Measurements from ENCODE around the gene GHR. TPM values are rescaled to one million over a fixed set of nuclear protein-coding genes. Genes with fewer than 3 reads are reported as not detected.

GHR gene
- polyA plus RNA-seq, 1 donor from 2014 or later = 0.31 TPM

DNA sequence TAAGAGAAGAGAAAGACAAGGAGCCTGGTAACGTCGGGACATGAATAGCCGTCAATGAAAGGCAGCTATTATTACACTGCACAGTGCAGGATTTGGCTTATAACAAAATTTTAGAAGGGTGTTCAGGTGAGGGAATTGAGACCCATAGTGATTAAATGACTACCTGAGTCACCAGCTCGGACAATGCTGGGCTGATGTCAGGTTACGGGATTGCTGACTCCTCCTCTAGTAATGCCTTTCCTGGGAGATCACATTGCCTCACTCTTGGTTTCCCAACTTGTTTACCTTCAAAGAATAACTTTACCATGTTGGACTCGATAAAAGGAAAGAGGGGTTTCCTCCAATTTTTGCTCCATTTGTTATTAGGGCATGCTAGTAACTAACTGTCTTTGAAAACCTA is 132.6 kb downstream of the GHR start:
- no peaks in the 10 kb centered on the region for H3K36me3 ChIP-seq (ENCODE audit: insufficient read depth, low read length)
- no peak for TF ChIP-seq SMC3 (conservative IDR thresholded peaks at IDR 0.05; ENCODE audit: poor library complexity)
- TF ChIP-seq TAF1 (IDR thresholded peaks at IDR 0.05; ENCODE audit: low read depth) = no peak
- TF ChIP-seq EZH2 (IDR thresholded peaks at IDR 0.05; ENCODE audit: borderline replicate concordance, insufficient read depth, low read length, poor library complexity, severe bottlenecking) = no peak
- no peak for TF ChIP-seq POLR2AphosphoS5 (IDR thresholded peaks at IDR 0.05)
- no peak for TF ChIP-seq MXI1 (conservative IDR thresholded peaks at IDR 0.05; ENCODE audit: poor library complexity, severe bottlenecking)
- no peak for TF ChIP-seq RAD21 (conservative IDR thresholded peaks at IDR 0.05)
- TF ChIP-seq EP300 (conservative IDR thresholded peaks at IDR 0.05; ENCODE audit: poor library complexity, severe bottlenecking) = no peak
- TF ChIP-seq, protein P1, sequence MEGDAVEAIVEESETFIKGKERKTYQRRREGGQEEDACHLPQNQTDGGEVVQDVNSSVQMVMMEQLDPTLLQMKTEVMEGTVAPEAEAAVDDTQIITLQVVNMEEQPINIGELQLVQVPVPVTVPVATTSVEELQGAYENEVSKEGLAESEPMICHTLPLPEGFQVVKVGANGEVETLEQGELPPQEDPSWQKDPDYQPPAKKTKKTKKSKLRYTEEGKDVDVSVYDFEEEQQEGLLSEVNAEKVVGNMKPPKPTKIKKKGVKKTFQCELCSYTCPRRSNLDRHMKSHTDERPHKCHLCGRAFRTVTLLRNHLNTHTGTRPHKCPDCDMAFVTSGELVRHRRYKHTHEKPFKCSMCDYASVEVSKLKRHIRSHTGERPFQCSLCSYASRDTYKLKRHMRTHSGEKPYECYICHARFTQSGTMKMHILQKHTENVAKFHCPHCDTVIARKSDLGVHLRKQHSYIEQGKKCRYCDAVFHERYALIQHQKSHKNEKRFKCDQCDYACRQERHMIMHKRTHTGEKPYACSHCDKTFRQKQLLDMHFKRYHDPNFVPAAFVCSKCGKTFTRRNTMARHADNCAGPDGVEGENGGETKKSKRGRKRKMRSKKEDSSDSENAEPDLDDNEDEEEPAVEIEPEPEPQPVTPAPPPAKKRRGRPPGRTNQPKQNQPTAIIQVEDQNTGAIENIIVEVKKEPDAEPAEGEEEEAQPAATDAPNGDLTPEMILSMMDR (IDR thresholded peaks at IDR 0.05; ENCODE audit: poor library complexity, severe bottlenecking) = no peak
- TF ChIP-seq, protein P2, sequence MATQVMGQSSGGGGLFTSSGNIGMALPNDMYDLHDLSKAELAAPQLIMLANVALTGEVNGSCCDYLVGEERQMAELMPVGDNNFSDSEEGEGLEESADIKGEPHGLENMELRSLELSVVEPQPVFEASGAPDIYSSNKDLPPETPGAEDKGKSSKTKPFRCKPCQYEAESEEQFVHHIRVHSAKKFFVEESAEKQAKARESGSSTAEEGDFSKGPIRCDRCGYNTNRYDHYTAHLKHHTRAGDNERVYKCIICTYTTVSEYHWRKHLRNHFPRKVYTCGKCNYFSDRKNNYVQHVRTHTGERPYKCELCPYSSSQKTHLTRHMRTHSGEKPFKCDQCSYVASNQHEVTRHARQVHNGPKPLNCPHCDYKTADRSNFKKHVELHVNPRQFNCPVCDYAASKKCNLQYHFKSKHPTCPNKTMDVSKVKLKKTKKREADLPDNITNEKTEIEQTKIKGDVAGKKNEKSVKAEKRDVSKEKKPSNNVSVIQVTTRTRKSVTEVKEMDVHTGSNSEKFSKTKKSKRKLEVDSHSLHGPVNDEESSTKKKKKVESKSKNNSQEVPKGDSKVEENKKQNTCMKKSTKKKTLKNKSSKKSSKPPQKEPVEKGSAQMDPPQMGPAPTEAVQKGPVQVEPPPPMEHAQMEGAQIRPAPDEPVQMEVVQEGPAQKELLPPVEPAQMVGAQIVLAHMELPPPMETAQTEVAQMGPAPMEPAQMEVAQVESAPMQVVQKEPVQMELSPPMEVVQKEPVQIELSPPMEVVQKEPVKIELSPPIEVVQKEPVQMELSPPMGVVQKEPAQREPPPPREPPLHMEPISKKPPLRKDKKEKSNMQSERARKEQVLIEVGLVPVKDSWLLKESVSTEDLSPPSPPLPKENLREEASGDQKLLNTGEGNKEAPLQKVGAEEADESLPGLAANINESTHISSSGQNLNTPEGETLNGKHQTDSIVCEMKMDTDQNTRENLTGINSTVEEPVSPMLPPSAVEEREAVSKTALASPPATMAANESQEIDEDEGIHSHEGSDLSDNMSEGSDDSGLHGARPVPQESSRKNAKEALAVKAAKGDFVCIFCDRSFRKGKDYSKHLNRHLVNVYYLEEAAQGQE (IDR thresholded peaks at IDR 0.05; ENCODE audit: borderline replicate concordance) = no peak

DNA sequence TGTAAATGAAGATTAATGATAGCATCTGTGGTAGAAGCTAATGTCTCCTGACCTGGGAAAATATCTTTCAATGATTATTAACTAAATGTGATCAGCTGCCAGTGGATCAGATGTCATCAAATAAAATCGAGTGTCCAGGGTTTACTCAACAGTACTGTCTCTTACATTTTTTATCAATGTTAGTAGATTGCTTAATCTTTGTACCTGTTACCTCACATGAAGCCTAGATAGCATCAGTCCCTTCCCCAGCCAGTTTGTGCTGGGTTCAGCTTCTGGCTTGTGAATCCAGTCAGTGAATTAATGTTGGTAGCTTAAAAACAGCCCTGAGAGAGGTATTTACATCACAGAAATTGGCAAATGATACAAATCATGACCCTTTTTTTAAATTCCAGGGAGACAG is 134.4 kb downstream of the GHR start:
- Histone ChIP-seq H4K20me1 (ENCODE audit: insufficient read depth) (no peaks in the 10 kb centered on the region), H3K27ac (ENCODE audit: low read length) (no peak overlapping the region), H3K79me2 (replicated peaks; ENCODE audit: insufficient read depth, low read length) (no peaks in the 10 kb centered on the region), H2AFZ (ENCODE audit: low read depth, low read length) (no peak overlapping the region), H3K9me3 (ENCODE audit: low read length) (no peaks in the 10 kb centered on the region), H3K4me2 (ENCODE audit: low read length) (no peak overlapping the region), H3K9me2 (ENCODE audit: insufficient read depth, low read length) (no peaks in the 10 kb centered on the region), H3F3A (ENCODE audit: insufficient read depth, low read length, poor library complexity, severe bottlenecking) (no peaks in the 10 kb centered on the region), H3K9ac (ENCODE audit: low read length) (no peak overlapping the region), H3K36me3 (ENCODE audit: insufficient read depth, low read length) (no peaks in the 10 kb centered on the region), H3K27me3 (ENCODE audit: insufficient read depth, low read depth, low read length) (no peaks in the 10 kb centered on the region), H3K4me3 (ENCODE audit: low read length) (no peak overlapping the region)
- TF ChIP-seq, protein P1 (IDR thresholded peaks at IDR 0.05; ENCODE audit: poor library complexity, severe bottlenecking) = no peak
- TF ChIP-seq EP300 (conservative IDR thresholded peaks at IDR 0.05; ENCODE audit: poor library complexity, severe bottlenecking) (no peak), MXI1 (conservative IDR thresholded peaks at IDR 0.05; ENCODE audit: poor library complexity, severe bottlenecking) (no peak), RAD21 (conservative IDR thresholded peaks at IDR 0.05) (no peak), POLR2AphosphoS5 (IDR thresholded peaks at IDR 0.05) (no peak), TAF1 (IDR thresholded peaks at IDR 0.05; ENCODE audit: low read depth) (no peak), EZH2 (IDR thresholded peaks at IDR 0.05; ENCODE audit: borderline replicate concordance, insufficient read depth, low read length, poor library complexity, severe bottlenecking) (no peak), SMC3 (conservative IDR thresholded peaks at IDR 0.05; ENCODE audit: poor library complexity) (no peak)
- TF ChIP-seq, protein P2 (IDR thresholded peaks at IDR 0.05; ENCODE audit: borderline replicate concordance) = no peak

More for the DNA sequence above, 132.6 kb downstream of the GHR start:
- Histone ChIP-seq H3F3A (ENCODE audit: insufficient read depth, low read length, poor library complexity, severe bottlenecking) (no peaks in the 10 kb centered on the region), H3K79me2 (replicated peaks; ENCODE audit: insufficient read depth, low read length) (no peaks in the 10 kb centered on the region), H3K9me3 (ENCODE audit: low read length) (no peaks in the 10 kb centered on the region), H3K4me2 (ENCODE audit: low read length) (no peak overlapping the region), H3K27me3 (ENCODE audit: insufficient read depth, low read depth, low read length) (no peaks in the 10 kb centered on the region), H4K20me1 (ENCODE audit: insufficient read depth) (no peaks in the 10 kb centered on the region), H3K9ac (ENCODE audit: low read length) (no peak overlapping the region), H3K27ac (ENCODE audit: low read length) (no peak overlapping the region), H2AFZ (ENCODE audit: low read depth, low read length) (no peak overlapping the region), H3K9me2 (ENCODE audit: insufficient read depth, low read length) (no peaks in the 10 kb centered on the region), H3K4me3 (ENCODE audit: low read length) (no peak overlapping the region)

Measured in neural cell (in vitro differentiated cells).